Activated naive CD8-positive, alpha-beta T cell treated with anti-CD3 and anti-CD28 coated beads for 36 hours (primary cell): Measurements from ENCODE around the gene RFNG. TPM values are rescaled to one million over a fixed set of nuclear protein-coding genes. Genes with fewer than 3 reads are reported as not detected.

Source experiments
- DNase-seq: peaks from one replicate; pipeline ENCODE4 v3.0.0; 2021
- H3K27ac Mint-ChIP-seq: one replicate; pipeline ENCODE4 v1.8.0; 2022; ENCODE audit warnings: mild to moderate bottlenecking, moderate library complexity, mixed read lengths
- H3K27me3 Mint-ChIP-seq: one replicate; pipeline ENCODE4 v1.8.0; 2022; ENCODE audit warnings: mild to moderate bottlenecking, mixed read lengths
- H3K36me3 Mint-ChIP-seq: one replicate; pipeline ENCODE4 v1.8.0; 2021; ENCODE audit warnings: mild to moderate bottlenecking, mixed read lengths
- H3K4me1 Mint-ChIP-seq: one replicate; pipeline ENCODE4 v1.8.0; 2021; ENCODE audit warnings: mixed read lengths
- H3K4me3 Mint-ChIP-seq: one replicate; pipeline ENCODE4 v1.8.0; 2022; ENCODE audit warnings: mild to moderate bottlenecking, moderate library complexity, mixed read lengths
- H3K9me3 Mint-ChIP-seq: one replicate; pipeline ENCODE4 v1.8.0; 2022; ENCODE audit warnings: mixed read lengths
- total RNA-seq, 2 experiments: library from RNA; stranded (reverse); gene quantifications; one replicate each; pipeline ENCODE4 v1.2.3, GENCODE V29; 2021

The RFNG gene
- total RNA-seq, 2 experiments from 2014 or later, result 13.9 to 14.5 TPM

- Mint-ChIP-seq H3K36me3 (no peaks in the 10 kb centered on the region), H3K4me1 (peaks cover 24% of the 10 kb centered on the region), H3K9me3 (no peaks in the 10 kb centered on the region), H3K4me3 (no peak overlapping the region), H3K27ac (no peak overlapping the region), H3K27me3 (no peaks in the 10 kb centered on the region)
- DNase-seq, result no peak
These were observed 16.1 kb downstream of the RFNG start for GRCh38 chr17:82035488-82035887.

- Mint-ChIP-seq H3K27me3 (no peaks in the 10 kb centered on the region), H3K27ac (no peak overlapping the region), H3K4me3 (no peak overlapping the region), H3K4me1 (peaks cover 27% of the 10 kb centered on the region), H3K36me3 (no peaks in the 10 kb centered on the region), H3K9me3 (no peaks in the 10 kb centered on the region)
- no peak for DNase-seq
These were observed 17.1 kb downstream of the RFNG start for GRCh38 chr17:82034371-82035011.

- H3K4me3 Mint-ChIP-seq, result no peak overlapping the region
These were observed 18.1 kb downstream of the RFNG start for GRCh38 chr17:82033359-82034085.

GRCh38 chr17:82031885-82032627 lies 19.6 kb downstream of the RFNG start:
- Mint-ChIP-seq H3K27me3 (no peaks in the 10 kb centered on the region), H3K4me1 (peaks cover 16% of the 10 kb centered on the region), H3K36me3 (no peaks in the 10 kb centered on the region), H3K9me3 (no peaks in the 10 kb centered on the region), H3K4me3 (peak overlapping the region; percentile 34), H3K27ac (no peak overlapping the region)
- peak; percentile 59 for DNase-seq

More at GRCh38 chr17:82033359-82034085, 18.1 kb downstream of the RFNG start:
- no peak for DNase-seq
- Mint-ChIP-seq H3K27me3 (no peaks in the 10 kb centered on the region), H3K4me1 (peaks cover 22% of the 10 kb centered on the region), H3K36me3 (no peaks in the 10 kb centered on the region), H3K27ac (no peak overlapping the region), H3K9me3 (no peaks in the 10 kb centered on the region)

- no peaks in the 10 kb centered on the region for H3K27me3 Mint-ChIP-seq
- H3K9me3 Mint-ChIP-seq, result no peaks in the 10 kb centered on the region
- peaks cover 16% of the 10 kb centered on the region for H3K4me1 Mint-ChIP-seq
- H3K36me3 Mint-ChIP-seq, result no peaks in the 10 kb centered on the region
- peak; percentile 46 for DNase-seq
- H3K27ac Mint-ChIP-seq, result no peak within 1 kb of the TSS
- H3K4me3 Mint-ChIP-seq, result peak within 1 kb of the TSS; percentile 69
These were observed 20.2 kb downstream of the RFNG start, which contains the start of gene RAC3 for GRCh38 chr17:82031303-82031884. Gene RAC3 (plus strand): TSS chr17:82031678. CDS start chr17:82031762, 84 bp downstream.

GRCh38 chr17:82030470-82031302 lies 20.9 kb downstream of the RFNG start:
- Mint-ChIP-seq H3K9me3 (no peaks in the 10 kb centered on the region), H3K27ac (no peak overlapping the region), H3K36me3 (no peaks in the 10 kb centered on the region), H3K4me1 (peaks cover 10% of the 10 kb centered on the region), H3K4me3 (peak overlapping the region; percentile 69), H3K27me3 (no peaks in the 10 kb centered on the region)
- peak; percentile 88 for DNase-seq

- DNase-seq, result no peak
- H3K9me3 Mint-ChIP-seq, result no peaks in the 10 kb centered on the region
- no peak overlapping the region for H3K27ac Mint-ChIP-seq
- no peaks in the 10 kb centered on the region for H3K27me3 Mint-ChIP-seq
- peaks cover 5% of the 10 kb centered on the region for H3K4me1 Mint-ChIP-seq
- peaks cover 1% of the 10 kb centered on the region for H3K36me3 Mint-ChIP-seq
- H3K4me3 Mint-ChIP-seq, result no peak overlapping the region
These were observed 21.6 kb downstream of the RFNG start for GRCh38 chr17:82029990-82030469.

- peaks cover 1% of the 10 kb centered on the region for H3K36me3 Mint-ChIP-seq
- peaks cover 5% of the 10 kb centered on the region for H3K4me1 Mint-ChIP-seq
- no peaks in the 10 kb centered on the region for H3K9me3 Mint-ChIP-seq
- DNase-seq, result no peak
- no peaks in the 10 kb centered on the region for H3K27me3 Mint-ChIP-seq
- H3K4me3 Mint-ChIP-seq, result peak overlapping the region; percentile 40
- H3K27ac Mint-ChIP-seq, result no peak overlapping the region
These were observed 22.2 kb downstream of the RFNG start for GRCh38 chr17:82029391-82029790.

- no peak overlapping the region for H3K4me3 Mint-ChIP-seq
- no peak for DNase-seq
- H3K27ac Mint-ChIP-seq, result no peak overlapping the region
- peaks cover 8% of the 10 kb centered on the region for H3K4me1 Mint-ChIP-seq
- H3K27me3 Mint-ChIP-seq, result no peaks in the 10 kb centered on the region
- no peaks in the 10 kb centered on the region for H3K9me3 Mint-ChIP-seq
- H3K36me3 Mint-ChIP-seq, result peaks cover 1% of the 10 kb centered on the region
These were observed 22.6 kb downstream of the RFNG start for GRCh38 chr17:82028966-82029365.

- Mint-ChIP-seq H3K4me3 (no peak overlapping the region), H3K9me3 (no peaks in the 10 kb centered on the region), H3K27me3 (no peaks in the 10 kb centered on the region)
These were observed 23.4 kb downstream of the RFNG start for GRCh38 chr17:82028246-82028645.

GRCh38 chr17:82025401-82026107 lies 26.1 kb downstream of the RFNG start:
- H3K36me3 Mint-ChIP-seq, result peaks cover 1% of the 10 kb centered on the region
- H3K4me3 Mint-ChIP-seq, result no peak overlapping the region
- no peaks in the 10 kb centered on the region for H3K27me3 Mint-ChIP-seq
- no peak overlapping the region for H3K27ac Mint-ChIP-seq
- H3K9me3 Mint-ChIP-seq, result no peaks in the 10 kb centered on the region
- no peak for DNase-seq
- H3K4me1 Mint-ChIP-seq, result peaks cover 14% of the 10 kb centered on the region

More at GRCh38 chr17:82028246-82028645, 23.4 kb downstream of the RFNG start:
- H3K36me3 Mint-ChIP-seq, result peaks cover 1% of the 10 kb centered on the region
- H3K27ac Mint-ChIP-seq, result no peak overlapping the region
- peaks cover 11% of the 10 kb centered on the region for H3K4me1 Mint-ChIP-seq
- no peak for DNase-seq

- no peak overlapping the region for H3K4me3 Mint-ChIP-seq
- H3K36me3 Mint-ChIP-seq, result peaks cover 1% of the 10 kb centered on the region
- H3K27me3 Mint-ChIP-seq, result no peaks in the 10 kb centered on the region
- no peaks in the 10 kb centered on the region for H3K9me3 Mint-ChIP-seq
- H3K4me1 Mint-ChIP-seq, result peaks cover 13% of the 10 kb centered on the region
- H3K27ac Mint-ChIP-seq, result no peak overlapping the region
- no peak for DNase-seq
These were observed 26.8 kb downstream of the RFNG start for GRCh38 chr17:82024859-82025258.

GRCh38 chr17:82023447-82024241 lies 28.0 kb downstream of the RFNG start:
- H3K36me3 Mint-ChIP-seq, result peaks cover 1% of the 10 kb centered on the region
- no peak overlapping the region for H3K27ac Mint-ChIP-seq
- peak; percentile 36 for DNase-seq
- no peaks in the 10 kb centered on the region for H3K9me3 Mint-ChIP-seq
- peaks cover 11% of the 10 kb centered on the region for H3K4me1 Mint-ChIP-seq
- no peaks in the 10 kb centered on the region for H3K27me3 Mint-ChIP-seq
- peak overlapping the region; percentile 82 for H3K4me3 Mint-ChIP-seq
